HG03521 (cell line): ENCODE measurements around the gene HIPK2.

Source experiments
- ATAC-seq: cut with Tn5 transposase; IDR thresholded peaks from one replicate; pipeline ENCODE4 v1.9.1; 2021; ENCODE audit warnings: mild to moderate bottlenecking, moderate library complexity; ENCODE audit not compliant: unreplicated experiment

The HIPK2 gene

DNA sequence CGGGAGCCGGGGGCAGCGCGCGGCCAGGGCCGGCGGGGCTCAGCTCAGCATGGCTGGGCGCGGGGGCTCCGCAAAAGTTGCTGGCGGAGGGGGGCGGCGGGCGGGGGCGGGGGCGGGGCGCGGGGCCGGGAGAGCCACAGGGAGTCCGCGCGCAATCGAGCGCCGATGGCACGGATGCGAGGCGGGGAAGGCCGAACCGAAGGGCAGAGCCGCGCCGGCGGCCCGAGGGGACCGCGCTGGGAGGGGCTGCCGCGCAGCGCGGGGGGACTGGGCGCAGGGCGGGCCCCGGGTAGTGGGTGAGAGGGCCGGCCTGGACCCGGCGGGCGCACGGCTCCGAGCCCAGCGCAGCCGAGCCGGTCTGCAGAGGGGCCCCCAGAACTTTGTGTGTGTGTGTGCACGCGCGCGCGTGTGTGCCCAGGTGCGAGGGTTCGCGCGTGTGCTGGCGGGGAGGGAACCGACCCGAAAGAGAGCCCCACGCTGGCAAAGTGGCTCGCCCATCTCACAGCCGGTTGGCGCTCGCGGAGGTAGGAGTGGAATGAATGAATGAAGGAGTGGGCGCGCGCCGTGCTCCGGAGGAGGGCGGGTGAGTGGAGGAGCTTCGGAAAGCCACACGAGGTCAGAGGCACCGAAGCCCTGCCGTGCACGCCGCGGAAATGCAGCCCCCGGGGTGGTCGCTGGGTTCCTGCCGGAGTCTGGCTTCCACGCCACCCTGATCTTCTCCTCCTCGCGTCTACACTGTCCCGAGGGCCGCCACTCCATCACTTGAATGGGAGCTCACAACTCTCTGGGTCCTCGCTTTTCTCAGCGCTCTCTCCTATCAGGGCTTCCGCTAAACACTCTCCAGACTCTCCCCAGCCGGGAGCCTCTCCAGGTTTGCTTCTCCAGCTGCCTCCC, at the start of gene HIPK2:
Gene HIPK2 (minus strand): TSS at position 51 of the 894 bp plus-strand sequence. CDS start 375 bp downstream, outside the sequence.
- peak; percentile 45 for ATAC-seq

DNA sequence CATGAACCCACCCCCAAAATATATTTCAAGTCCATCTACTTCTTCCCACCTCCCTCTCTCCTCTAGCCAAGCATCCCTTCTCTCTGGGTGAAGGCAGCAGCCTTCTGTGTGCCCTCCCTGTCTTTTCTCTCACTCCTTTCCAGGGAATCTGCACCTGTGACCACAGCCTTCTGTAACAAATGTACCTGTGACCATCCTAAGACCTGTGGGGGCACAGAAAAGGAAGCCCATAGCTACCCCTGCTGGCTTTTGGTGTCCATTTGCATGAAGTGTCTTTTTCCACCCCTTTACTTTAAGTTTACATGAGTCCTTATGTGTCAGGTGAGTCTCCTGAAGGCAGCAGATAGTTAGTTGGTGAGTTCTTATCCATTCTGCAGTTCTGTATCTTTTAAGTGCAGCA, 49.2 kb upstream of the HIPK2 start:
- no peak for ATAC-seq

DNA sequence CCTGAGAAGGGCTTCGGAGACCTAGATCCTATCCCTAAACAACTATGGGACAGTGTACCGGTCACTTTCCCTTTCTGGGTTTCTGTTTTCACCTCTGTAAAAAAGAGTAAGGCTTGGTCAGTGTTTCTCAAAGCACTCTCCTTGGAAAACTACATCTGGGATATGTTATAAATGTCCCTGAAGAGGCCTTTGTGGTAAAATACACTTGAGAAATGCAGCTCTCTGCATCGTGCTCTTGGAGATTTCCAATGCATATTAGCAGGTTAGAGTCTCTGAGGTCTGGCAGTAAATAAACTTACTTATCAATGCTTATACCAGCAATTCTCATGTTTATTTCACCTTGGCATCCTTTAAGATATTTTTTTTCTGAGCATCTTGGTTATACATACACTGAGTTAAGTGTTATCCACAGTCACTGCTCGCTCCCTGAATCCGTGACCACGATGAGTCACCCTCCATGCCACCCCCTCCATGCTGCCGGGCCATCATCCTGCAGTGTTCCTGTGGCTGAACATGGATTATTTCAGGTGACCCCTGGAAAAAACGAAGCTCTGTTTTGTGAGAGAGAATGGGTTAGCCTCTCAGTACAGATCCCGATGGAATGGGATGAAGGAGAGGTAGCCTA, 48.0 kb upstream of the HIPK2 start:
- ATAC-seq, result no peak

DNA sequence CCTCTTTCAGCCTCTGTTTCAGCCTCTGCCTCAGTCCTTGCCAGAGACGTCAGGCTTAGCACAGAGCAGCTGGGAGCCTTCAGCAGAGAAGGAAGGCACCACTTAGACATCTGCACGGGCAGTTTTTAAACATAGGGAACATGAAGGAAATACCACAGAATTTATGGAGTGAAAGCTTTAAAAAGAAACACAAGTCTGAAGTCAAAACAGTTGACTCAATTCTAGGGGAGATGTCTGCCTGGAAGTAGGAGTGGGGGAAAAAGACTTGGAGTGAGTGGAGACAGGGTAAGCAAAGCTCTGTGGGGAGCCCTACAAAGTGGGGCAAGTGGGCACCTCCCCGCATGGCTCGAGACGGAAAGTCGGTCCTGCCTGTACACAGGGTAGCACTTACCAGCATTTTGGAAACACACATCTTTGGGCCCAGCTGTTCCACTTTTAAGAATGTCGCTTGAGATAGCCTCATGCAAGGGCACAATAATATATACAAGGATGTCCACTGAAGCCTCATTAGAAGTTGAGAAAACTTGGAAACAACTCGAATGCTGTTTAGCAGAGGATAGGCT, 46.2 kb upstream of the HIPK2 start:
- no peak for ATAC-seq

DNA sequence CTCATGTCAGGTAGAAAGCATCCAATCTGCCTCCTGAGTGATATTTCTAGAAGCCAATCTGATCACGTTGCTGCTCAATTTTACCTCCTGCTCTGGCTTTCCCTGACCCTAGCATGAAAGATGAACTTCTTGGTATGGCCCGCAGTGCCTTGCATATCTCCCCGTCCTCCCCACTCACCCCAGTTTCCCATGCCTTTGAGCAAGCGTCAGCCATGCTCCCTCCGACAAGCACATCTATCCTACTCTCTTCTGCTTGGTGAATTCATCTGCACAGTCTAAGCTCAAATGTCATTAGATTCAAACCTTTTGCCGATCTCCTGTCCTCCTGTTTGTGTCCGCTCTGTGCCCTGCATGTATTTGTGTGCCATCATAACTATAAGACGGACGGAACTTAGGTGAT, 45.1 kb upstream of the HIPK2 start:
- no peak for ATAC-seq

DNA sequence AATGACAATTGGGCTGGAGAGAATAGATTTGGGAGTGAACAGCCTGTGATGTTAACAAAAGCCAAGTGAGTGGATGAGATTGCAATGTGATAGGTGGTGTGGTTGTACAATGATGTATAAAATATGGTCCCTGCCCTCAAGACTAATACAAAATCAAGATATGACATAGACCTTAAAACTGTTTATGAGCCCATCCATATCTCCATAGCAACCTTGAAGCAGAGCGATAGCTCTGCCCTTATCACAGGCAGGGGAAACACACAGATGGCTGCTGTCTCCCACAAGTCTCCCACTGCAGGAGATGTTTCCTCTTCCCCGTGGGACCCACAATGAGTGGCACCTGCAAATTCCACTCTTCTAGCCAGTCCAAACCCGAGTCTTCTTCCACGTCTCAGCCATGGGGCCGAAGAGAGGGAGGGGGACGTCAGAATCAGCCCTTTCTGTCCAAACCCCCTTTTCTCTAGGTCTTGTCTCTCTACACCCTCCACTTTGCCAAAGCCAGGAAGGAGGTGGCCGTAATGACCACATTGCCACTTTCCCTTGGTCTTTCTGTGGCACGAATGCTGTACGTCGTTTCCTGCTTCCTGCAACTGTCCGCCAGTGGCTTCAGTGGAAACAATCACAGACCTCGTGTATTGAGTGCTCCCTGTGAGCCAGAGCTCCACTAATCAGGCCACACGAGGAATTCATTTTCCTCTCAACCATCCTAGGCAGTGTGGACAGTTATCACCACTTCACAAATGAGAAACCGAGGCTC, 43.7 kb upstream of the HIPK2 start:
- ATAC-seq, result no peak

DNA sequence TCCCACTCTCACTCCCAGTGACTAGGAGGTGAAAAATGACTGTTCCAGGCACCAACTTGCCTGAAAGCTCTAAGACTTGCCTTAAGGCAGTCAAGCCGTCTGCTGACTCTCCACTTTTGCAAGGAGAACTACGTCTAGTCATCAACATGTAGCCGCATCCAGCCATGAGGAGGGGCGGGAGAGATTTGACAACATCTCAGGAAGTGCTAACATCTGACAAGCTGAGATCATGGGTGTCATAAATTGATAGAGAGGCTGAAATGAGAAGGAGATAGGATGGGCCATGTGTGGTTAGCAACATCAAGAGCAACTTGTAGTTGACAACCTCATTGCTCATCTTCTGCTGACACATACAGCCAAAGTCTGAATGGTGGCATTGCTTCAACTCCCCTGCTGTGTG, 42.3 kb upstream of the HIPK2 start:
- no peak for ATAC-seq

DNA sequence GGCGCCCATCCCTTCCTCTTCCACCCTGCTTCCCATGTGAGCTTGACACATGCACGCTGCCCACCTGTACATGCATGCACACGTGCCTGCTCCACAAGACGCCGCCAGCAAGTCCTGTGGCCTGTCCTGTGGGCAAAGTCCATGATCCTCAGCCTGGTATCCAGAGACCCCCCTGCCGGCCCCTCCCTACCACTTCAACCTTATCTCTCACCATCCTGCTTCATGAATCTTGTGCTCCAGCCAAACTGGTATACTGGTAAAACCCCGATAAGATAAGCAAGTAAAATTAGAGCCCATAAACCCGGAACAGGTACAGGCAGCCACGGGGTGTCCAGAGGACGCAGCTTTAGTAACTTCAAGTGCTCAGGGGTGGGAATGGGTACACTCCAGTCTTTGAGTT, 39.5 kb upstream of the HIPK2 start:
- no peak for ATAC-seq

DNA sequence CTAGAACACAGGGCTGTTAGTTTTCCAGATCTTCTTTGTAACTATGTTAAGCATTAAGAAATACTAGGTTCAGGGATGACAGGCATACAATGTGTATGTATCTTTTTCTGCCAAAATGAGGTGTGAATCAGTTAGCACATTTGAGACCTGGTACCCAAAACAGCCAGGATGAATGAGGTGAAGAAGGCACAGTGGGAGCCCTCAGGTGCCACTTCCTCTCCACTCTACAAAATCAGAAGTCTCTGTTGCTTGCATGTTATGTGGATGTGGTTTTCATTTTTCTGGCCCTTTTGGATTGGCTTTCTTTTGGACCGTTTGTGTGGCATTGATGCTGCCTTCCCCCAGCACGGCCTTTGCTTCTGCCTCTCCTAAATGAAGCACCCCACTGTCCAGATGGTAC, 35.9 kb upstream of the HIPK2 start:
- ATAC-seq, result no peak

DNA sequence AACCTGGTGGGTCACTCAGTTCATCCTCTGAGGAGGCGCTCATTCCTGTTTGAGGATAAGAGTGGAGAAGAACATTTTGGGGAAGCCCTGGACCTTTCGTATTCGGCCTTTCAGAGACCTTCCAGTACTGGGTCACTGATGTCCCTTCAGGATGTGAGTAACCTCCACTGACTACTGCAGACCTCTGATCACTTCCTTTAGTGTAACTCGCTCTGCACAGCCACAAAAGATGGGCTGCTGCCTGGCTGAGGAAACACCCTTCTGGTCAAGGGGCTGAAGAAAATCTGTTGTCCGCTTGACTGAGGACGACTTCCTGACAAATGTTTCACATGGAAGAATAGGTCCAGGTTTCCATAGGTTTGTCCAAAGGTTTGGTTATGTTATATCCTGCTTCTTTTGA, 35.4 kb upstream of the HIPK2 start:
- ATAC-seq, result no peak

DNA sequence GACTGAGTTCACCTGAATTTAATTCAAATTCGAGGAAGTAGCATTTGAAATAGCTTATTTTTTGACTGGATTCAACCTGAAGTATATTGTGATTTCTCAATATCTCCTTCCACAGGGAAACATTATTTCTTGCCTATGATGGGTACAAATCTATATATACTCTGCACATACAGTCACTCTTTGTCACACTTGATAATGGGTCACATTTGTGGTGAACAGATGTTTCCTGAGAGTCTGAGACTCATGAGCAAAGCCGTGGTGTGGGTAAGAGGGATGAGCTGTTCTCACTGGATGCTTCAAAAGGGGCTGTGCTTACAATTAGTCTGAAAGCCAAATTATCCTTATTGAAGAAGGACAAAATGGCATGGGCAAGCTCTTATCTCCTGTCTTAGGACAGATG, 33.3 kb upstream of the HIPK2 start:
- ATAC-seq, result no peak

DNA sequence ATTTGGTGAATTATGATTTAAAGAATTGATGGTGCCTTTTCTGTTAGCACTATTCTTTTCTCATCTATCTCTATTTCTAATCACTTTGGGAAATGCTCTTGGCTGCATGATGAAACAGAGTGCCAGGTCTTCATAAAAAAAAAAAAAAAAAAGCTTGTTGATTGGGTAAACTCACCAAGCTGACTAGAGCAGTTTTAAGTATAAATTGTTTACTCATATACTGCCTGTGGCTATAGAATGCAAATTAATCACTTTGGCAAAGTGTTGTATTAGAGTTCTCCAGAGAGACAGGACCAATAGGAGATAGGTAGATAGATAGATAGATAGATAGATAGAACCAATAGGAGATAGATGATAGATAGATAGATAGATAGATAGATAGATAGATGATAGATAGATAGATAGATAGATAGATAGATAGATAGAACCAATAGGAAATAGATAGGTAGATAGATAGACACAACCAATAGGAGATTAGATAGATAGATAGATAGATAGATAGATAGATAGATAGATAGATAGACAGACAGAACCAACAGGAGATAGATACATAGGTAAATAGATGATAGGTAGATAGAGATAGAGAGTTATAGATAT, 31.1 kb upstream of the HIPK2 start:
- no peak for ATAC-seq

DNA sequence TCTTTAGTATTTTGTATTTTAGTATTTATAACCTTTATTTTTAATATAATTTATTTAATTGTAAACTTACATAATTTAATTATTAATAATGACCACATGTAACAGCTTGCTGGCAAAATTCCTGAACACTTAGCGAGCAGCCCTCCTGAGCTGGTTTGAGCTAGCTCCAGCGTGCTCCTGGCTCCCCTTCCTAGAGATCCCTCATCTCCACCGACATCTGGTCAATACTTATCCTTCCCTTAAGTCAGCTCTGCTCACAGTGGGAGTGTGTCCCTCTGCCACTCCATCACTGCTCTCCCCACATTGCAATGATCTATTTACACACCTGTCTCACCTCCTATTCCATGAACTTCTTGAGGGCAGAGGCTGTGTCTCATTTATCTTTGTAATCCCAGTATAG, 30.6 kb upstream of the HIPK2 start:
- no peak for ATAC-seq

DNA sequence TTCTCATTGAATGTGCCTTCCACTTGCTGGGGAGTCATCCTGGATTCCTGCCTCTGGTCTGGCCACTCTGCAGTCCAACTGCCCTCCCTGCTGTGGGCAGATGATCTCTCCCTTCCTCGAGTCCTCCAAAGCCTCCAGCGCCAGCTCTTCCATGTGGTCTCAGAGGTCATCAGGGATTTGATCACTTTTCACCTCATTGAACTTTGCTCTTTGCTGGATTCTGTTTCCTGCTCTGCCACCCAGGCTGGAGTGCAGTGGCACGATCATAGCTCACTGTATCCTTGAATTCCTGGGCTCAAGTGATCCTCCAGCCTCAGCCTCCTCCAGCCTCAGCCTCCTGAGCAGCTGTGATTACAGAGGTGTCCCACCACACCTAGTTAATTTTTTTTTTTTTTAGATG, 29.2 kb upstream of the HIPK2 start:
- ATAC-seq, result no peak

DNA sequence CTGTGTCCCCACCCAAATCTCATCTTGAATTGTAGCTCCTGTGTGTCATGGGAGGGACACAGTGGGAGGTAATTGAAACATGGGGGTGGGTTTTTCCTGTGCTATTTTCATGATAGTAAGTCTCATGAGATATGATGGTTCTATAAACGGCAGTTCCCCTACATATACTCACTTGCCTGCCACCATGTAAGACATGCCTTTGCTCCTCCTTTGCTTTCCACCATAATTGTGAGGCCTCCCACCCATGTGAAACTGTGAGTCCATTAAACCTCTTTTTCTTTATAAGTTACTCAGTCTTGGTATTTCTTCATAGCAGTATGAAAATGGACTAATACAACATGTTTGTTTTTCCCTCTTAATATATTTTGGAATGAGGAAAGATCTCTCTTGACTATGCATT, 26.8 kb upstream of the HIPK2 start:
- no peak for ATAC-seq

DNA sequence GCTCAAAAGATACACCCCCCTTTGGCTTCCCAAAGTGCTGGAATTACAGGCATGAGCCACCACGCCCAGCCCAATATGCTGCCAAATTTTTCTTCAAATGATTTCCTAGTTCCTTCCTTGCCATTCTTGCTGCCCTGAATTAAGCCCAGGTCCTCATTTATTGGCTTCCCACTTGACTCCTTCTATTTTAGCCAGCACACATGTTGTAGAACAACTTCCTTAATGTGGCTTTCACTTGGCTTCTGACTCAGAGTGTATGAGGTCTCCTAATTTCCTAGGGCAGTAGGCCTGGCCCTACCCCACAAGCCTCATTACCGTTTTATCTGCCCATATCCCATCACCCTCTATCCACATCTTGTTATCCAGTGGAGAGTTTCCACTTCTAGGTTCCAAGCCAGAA, 21.8 kb upstream of the HIPK2 start:
- ATAC-seq, result no peak

DNA sequence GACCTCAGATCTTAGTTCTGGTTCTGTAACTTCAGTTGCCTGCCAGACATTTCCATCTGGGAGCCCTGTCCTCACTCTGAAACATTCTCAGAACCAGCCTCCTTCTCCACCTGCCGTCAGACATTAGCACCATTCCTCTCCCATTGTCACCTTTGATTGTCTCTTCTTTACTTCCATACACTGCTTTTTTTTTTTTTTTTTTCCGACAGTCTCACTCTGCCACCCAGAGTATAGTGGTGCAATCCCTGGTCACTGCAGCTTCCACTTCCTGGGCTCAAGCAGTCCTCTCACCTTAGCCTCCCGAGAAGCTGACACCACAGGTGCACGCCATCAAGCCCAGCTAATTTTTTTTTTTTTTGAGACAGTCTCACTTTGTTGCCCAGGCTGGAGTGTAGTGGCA, 21.1 kb upstream of the HIPK2 start:
- no peak for ATAC-seq

DNA sequence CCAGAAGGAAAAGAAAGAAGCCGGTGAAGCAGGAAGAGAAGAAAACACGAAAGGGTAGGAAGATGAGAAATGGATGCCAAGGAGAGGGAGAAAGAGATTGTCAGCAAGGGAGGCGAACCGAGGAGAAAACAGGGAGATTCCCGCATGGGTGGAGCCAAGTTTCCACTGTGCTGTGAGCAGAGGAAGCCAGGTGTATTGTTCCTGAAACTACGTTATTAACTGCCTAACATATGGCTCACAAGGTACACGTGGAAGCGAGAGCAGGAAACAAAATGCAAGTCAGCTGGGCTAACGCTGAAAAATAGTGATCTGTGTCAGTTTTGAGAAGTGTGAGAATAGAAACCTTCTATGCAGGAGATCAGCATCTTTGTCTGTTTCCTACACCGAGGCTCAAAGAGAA, 20.4 kb upstream of the HIPK2 start:
- peak; percentile 51 for ATAC-seq

DNA sequence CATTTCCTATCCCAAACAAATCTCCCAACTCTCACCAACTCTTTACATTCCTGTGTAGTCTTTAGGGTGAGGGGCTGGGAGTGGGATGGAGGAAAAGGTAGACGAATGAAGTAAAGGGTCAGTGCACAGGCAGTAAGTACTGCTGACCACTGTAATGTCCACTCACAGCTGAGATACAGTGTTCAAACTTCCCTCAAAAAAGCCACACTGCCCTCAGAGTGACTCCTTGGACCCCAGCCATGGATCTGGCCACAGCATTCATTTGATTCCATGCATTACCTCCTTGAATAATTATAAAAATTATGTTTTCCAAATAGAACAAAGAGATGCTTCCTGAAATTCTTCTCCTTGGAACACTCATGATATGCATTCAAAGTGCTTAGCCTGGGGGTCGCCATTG, 19.8 kb upstream of the HIPK2 start:
- ATAC-seq, result no peak

DNA sequence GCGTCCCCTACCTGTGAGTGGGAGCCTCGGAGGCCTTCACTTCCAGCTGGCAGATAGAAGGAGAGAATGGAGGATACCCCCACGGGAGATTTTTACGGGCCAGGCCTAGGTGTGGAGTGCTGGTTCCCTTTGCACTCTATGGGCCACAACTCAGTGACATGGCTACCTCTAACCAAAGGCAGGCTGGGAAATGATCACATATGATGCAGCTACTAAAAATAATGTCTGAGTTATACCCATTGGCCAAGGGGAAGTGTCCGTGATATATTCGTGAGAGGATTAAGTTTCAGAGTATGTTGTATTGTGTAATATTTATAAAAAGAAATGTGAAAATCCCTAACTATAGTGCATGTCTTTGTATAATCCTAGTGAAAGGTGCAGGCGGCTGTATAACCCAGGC, 13.5 kb upstream of the HIPK2 start:
- ATAC-seq, result no peak

DNA sequence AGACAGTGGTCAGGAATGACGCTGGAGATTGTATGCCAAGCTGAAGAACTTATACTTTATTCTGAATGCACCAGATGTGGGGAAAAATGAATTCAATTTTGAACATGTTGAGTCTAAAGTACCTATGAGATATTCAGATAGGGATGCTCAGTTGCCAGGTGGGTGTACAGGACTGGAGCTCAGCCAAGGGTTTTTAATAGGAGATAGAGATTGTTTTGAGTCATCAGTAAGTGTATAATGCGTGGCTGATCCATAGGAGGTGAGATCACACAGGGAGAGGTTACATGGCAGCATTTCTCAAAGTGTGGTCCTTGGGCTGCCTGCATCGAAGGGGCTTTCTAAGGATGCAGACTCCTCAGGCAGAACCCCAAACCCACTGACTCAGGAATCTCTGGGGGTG, 6.8 kb upstream of the HIPK2 start:
- no peak for ATAC-seq
